Right atrium auricular region (tissue), 2 donors: ENCODE data around the gene ETV6. TPM values are rescaled to one million over a fixed set of nuclear protein-coding genes. Genes with fewer than 3 reads are reported as not detected.
A peak's percentile ranks its signal among the peaks of the same experiment; 100 is the strongest.

Source experiments
- DNase-seq: peaks from one replicate; pipeline ENCODE4 v3.0.0-alpha.2; 2019; ENCODE audit warnings: low spot score
- H3K27ac ChIP-seq, 2 donors: fragments of 200-600 bp; sonication (generic); 1 replicate in 1 of 2; 2 replicates in 1 of 2; pipeline ENCODE4 v1.5.1; 2016 to 2019
- H3K27me3 ChIP-seq, 2 donors: fragments of 200-600 bp; sonication (generic); one replicate each; pipeline versions ENCODE4 v1.5.1 to v1.6.0; 2017 to 2019
- H3K36me3 ChIP-seq: fragments of 200-600 bp; sonication (generic); one replicate; pipeline ENCODE4 v1.5.1; 2016
- H3K4me1 ChIP-seq, 2 donors: fragments of 200-600 bp; sonication (generic); one replicate each; pipeline versions ENCODE4 v1.5.1 to v1.6.0; 2017 to 2019
- H3K4me3 ChIP-seq, 2 donors: fragments of 200-600 bp; sonication (generic); 1 replicate in 1 of 2; 2 replicates in 1 of 2; pipeline ENCODE4 v1.5.1; 2017 to 2019; ENCODE audit warnings: mild to moderate bottlenecking in 1 of 2, moderate library complexity in 1 of 2
- H3K9me3 ChIP-seq, 2 donors: fragments of 200-600 bp; sonication (generic); one replicate each; pipeline ENCODE4 v1.5.1; 2019
- CTCF ChIP-seq, 2 donors: fragments of 200-600 bp; sonication (generic); IDR thresholded peaks; one replicate each; pipeline ENCODE4 v1.5.1; 2019; ENCODE audit warnings: antibody characterized with exemption in 2 of 2
- total RNA-seq, 2 donors: library from RNA; depleted of rRNA; stranded (reverse); fragments of >200 nt; gene quantifications; one replicate each; pipeline ENCODE4 v1.1.0, GENCODE V29; 2016

ETV6 gene
- total RNA-seq, 2 donors from 2014 or later = 6.7 TPM

DNA sequence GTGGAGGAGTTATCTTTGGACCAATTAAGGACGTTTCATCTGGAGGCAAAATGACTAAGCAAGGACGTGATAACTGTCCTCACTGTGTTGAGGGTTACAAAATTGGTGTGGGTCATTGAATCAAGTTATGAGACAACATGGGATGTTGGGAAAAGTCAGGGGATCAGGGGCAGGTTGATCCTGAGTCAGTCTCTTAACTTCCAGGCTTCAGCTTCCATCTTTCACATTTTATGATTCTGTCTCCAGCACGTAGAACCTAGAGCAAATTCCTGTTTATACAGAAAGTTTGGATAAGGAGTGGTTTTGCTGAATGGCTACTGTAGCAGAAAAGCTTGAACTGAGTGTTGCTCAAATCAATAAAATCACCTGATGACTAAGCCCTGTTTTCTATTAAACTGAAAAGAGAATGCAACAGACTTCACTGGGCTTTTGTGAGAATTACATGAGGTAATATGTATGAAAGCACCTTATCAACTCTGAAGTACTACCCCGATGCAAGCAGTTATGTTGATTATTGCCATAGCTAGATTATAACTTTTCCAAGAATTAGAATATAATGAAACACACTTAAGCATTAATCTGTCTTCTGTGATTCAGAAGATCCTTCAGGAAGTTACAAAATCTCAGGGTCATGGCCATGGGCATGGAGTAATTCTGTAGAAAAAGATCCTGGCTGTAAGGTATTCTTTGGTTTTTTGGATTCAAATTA, 184.8 kb downstream of the ETV6 start:
- Histone ChIP-seq H3K4me1 (peaks cover 0 to 74% of the 10 kb centered on the region in 2 donors), H3K27me3 (no peaks in the 10 kb centered on the region), H3K27ac (peak overlapping the region in 1 of 2 donors; percentile 23), H3K4me3 (no peak overlapping the region), H3K36me3 (no peaks in the 10 kb centered on the region), H3K9me3 (no peaks in the 10 kb centered on the region)
- no peak for TF ChIP-seq CTCF (IDR thresholded peaks at IDR 0.05)
- no peak for DNase-seq

GRCh38 chr12:11834931-11835330, 185.5 kb downstream of the ETV6 start:
- no peak for TF ChIP-seq CTCF (IDR thresholded peaks at IDR 0.05)
- Histone ChIP-seq H3K36me3 (no peaks in the 10 kb centered on the region), H3K4me1 (peaks cover 0 to 74% of the 10 kb centered on the region in 2 donors), H3K27me3 (no peaks in the 10 kb centered on the region), H3K27ac (peak overlapping the region in 1 of 2 donors; percentile 23), H3K4me3 (no peak overlapping the region), H3K9me3 (no peaks in the 10 kb centered on the region)
- DNase-seq = no peak

DNA sequence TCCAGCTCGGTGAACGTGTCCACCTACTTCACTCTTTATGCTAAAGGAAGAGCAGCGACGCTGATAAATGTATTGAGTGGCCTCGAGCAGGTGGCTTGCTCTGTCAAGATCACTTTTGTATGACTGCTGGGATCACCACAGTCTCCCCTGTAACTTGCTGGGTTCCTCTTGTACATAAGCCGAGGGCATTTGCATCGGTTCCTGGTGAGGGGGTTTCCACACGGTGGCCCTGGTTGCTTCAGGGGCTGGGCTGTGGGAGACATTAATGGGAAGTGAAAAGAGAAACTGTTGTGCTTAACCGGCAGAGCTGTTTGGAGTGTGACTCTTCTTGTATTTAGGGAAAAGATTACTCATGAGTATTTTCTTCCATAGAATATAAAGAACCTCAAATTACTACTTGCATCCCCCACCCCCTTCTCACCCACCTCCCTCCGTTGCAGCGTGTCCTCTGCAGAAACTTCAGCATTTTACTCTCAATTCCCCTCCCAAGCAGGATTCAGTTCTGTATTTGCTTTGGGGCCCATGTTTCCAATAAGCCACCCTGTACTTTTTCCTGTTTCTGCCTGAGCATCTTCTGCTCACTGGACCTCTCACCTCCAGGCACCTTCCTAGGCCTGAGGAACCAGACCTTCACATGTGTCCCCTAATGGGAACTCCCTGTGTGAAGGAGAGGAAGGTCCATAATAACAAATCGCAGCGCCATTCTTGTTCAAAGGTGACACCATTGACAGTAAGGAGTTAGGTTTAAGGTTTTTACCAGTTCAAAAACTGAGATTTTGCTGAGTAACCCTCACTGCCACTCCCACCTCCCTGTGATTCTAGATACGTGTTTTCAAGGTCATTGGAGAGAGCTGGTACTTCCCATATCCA, 187.0 kb downstream of the ETV6 start:
- no peak for TF ChIP-seq CTCF (IDR thresholded peaks at IDR 0.05)
- peak; percentile 69 for DNase-seq

GRCh38 chr12:11837216-11837934, 187.9 kb downstream of the ETV6 start:
- no peak for DNase-seq
- Histone ChIP-seq H3K4me3 (no peak overlapping the region), H3K4me1 (peaks cover 0 to 57% of the 10 kb centered on the region in 2 donors), H3K27ac (peak overlapping the region; percentile 14 to 80), H3K36me3 (no peaks in the 10 kb centered on the region), H3K9me3 (no peaks in the 10 kb centered on the region), H3K27me3 (no peaks in the 10 kb centered on the region)
- no peak for TF ChIP-seq CTCF (IDR thresholded peaks at IDR 0.05)

More for the DNA sequence above, 187.0 kb downstream of the ETV6 start:
- Histone ChIP-seq H3K4me1 (peaks cover 0 to 64% of the 10 kb centered on the region in 2 donors), H3K27ac (peak overlapping the region; percentile 14 to 20), H3K27me3 (no peaks in the 10 kb centered on the region), H3K9me3 (no peaks in the 10 kb centered on the region), H3K4me3 (no peak overlapping the region), H3K36me3 (no peaks in the 10 kb centered on the region)

DNA sequence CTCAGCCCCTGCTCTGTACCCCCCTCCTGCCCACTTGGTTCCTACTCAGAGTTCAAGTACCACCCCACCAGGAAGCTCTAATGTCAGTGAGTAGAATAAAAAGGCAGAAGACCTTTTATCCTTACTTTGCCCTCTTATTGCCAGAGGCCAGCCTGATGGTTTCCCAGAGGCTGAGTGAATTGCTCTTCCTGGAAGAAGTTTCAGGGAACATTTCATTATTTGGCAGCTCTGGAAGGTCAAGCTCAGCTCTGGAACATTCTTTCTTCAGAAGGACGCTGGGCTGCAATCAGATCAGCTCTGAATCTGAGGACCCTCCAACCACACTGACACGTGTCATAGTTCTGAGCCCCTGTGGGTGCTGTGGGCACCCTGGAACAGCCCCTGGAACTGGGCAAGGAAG, 188.9 kb downstream of the ETV6 start:
- no peak for TF ChIP-seq CTCF (IDR thresholded peaks at IDR 0.05)
- H3K4me3 ChIP-seq = no peak overlapping the region
- peak overlapping the region; percentile 71 to 80 for H3K27ac ChIP-seq
- H3K4me1 ChIP-seq = peaks cover 0 to 52% of the 10 kb centered on the region in 2 donors
- no peak for DNase-seq
- H3K27me3 ChIP-seq = no peaks in the 10 kb centered on the region
- H3K36me3 ChIP-seq = no peaks in the 10 kb centered on the region
- no peaks in the 10 kb centered on the region for H3K9me3 ChIP-seq
